Uterus (tissue), 4 donors: ENCODE data around the gene ADAMTSL2. TPM values are rescaled to one million over a fixed set of nuclear protein-coding genes. Genes with fewer than 3 reads are reported as not detected.

ENCODE experiments used
- DNase-seq, 2 donors: peaks; one replicate each; pipeline ENCODE4 v3.0.0-alpha.2; 2019 to 2020
- H3K27ac ChIP-seq, 2 donors: fragments of 200-600 bp; sonication (generic); 1 replicate in 1 of 2; 2 replicates in 1 of 2; pipeline ENCODE4 v1.5.1; 2016 to 2018
- H3K27me3 ChIP-seq, 2 donors: fragments of 200-600 bp; sonication (generic); one replicate each; pipeline ENCODE4 v1.5.1; 2018 to 2019; ENCODE audit warnings: control low read depth in 1 of 2
- H3K36me3 ChIP-seq, 2 donors: fragments of 200-600 bp; sonication (generic); one replicate each; pipeline ENCODE4 v1.5.1; 2019; ENCODE audit warnings: control low read depth in 1 of 2
- H3K4me1 ChIP-seq, 2 donors: fragments of 200-600 bp; sonication (generic); one replicate each; pipeline ENCODE4 v1.5.1; 2018 to 2019; ENCODE audit warnings: control low read depth in 1 of 2
- H3K4me3 ChIP-seq, 2 donors: fragments of 200-600 bp; sonication (generic); 1 replicate in 1 of 2; 2 replicates in 1 of 2; pipeline ENCODE4 v1.5.1; 2018 to 2019; ENCODE audit warnings: mild to moderate bottlenecking in 1 of 2
- H3K9me3 ChIP-seq, 2 donors: fragments of 200-600 bp; sonication (generic); one replicate each; pipeline ENCODE4 v1.5.1; 2019; ENCODE audit warnings: control low read depth in 1 of 2
- POLR2A ChIP-seq, 2 donors: fragments of 450-650 bp; IDR thresholded peaks; one replicate each; pipeline ENCODE4 v1.6.1; 2016; ENCODE audit warnings: antibody characterized with exemption in 2 of 2, mild to moderate bottlenecking in 1 of 2, moderate library complexity in 1 of 2
- intact Hi-C: fragments of 100-400 bp; cut with DNase I; formaldehyde crosslinking; loops from one replicate; pipeline ENCODE4 v1.15.1; 2023; ENCODE audit warnings: low total_unique reads
- total RNA-seq, 4 donors: library from RNA; depleted of rRNA in 3 of 4; stranded (reverse); fragments of >200 nt in 3 of 4; gene quantifications; one replicate each; pipeline versions ENCODE4 v1.1.0 to v1.2.4, GENCODE V29; 2014 to 2023
- TF ChIP-seq, protein P1 (sequence below), 4 experiments: fragments of 200-600 bp in 2 of 4; fragments of 450-650 bp in 2 of 4; sonication (generic) in 2 of 4; IDR thresholded peaks; one replicate each; pipeline ENCODE4 v1.5.1; 2016 to 2019; ENCODE audit warnings: antibody characterized with exemption in 4 of 4, mild to moderate bottlenecking in 2 of 4, moderate library complexity in 1 of 4
- donor health status: DM: yes; HTN: yes; CAD: no.

ADAMTSL2 gene
- total RNA-seq, 4 donors from 2014 or later, result 0.26 to 3.0 (median 2.4) TPM; not detected in 1

DNA sequence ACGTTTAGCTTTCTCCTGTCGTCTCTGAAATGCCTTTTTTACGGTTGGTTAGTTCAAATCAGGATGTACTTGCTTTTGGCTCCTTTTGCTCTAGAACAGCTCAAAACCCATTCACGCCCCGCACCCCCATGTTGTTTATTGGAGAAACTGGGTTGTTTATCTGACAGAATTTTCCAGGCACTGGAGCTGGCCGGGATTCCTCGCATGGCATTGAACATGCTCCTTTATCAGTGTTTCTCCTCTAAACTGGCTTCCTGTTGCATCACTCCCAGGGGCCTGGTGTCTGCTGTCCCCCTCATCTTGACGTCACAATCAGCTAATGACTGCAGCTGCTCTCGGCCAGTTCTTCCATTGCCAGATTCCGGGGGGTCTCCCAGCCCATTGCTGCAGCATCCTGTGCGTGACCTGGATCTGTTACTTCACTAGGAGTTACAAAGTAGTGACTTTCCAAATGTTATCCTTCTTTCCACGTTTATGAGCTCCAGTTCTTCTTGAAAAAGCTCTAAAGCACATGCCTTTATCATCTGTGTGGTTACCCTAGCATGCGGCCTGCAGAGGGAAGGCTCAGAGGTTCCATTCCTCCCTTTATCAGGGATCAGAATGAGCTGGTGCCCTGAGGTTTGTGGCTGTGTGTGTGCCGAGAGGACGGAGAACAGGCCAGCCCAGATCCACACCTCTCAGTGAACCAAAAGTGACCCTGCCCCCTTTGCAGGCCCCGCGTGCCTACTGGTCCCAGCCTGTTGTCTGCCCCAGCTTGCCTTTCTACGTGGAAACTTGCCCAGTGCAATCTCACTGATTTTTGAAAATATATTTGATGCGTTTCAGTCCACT, 47.2 kb downstream of the ADAMTSL2 start:
- peaks cover 0 to 3% of the 10 kb centered on the region in 2 donors for H3K4me1 ChIP-seq
- H3K27me3 ChIP-seq, result no peaks in the 10 kb centered on the region
- H3K27ac ChIP-seq, result no peak overlapping the region
- TF ChIP-seq, protein P1, sequence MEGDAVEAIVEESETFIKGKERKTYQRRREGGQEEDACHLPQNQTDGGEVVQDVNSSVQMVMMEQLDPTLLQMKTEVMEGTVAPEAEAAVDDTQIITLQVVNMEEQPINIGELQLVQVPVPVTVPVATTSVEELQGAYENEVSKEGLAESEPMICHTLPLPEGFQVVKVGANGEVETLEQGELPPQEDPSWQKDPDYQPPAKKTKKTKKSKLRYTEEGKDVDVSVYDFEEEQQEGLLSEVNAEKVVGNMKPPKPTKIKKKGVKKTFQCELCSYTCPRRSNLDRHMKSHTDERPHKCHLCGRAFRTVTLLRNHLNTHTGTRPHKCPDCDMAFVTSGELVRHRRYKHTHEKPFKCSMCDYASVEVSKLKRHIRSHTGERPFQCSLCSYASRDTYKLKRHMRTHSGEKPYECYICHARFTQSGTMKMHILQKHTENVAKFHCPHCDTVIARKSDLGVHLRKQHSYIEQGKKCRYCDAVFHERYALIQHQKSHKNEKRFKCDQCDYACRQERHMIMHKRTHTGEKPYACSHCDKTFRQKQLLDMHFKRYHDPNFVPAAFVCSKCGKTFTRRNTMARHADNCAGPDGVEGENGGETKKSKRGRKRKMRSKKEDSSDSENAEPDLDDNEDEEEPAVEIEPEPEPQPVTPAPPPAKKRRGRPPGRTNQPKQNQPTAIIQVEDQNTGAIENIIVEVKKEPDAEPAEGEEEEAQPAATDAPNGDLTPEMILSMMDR (IDR thresholded peaks at IDR 0.05), result no peak
- no peak for TF ChIP-seq POLR2A (IDR thresholded peaks at IDR 0.05)
- H3K4me3 ChIP-seq, result no peak overlapping the region
- intact Hi-C loops, result no loop called here
- no peaks in the 10 kb centered on the region for H3K36me3 ChIP-seq
- DNase-seq, result no peak
- H3K9me3 ChIP-seq, result no peaks in the 10 kb centered on the region

DNA sequence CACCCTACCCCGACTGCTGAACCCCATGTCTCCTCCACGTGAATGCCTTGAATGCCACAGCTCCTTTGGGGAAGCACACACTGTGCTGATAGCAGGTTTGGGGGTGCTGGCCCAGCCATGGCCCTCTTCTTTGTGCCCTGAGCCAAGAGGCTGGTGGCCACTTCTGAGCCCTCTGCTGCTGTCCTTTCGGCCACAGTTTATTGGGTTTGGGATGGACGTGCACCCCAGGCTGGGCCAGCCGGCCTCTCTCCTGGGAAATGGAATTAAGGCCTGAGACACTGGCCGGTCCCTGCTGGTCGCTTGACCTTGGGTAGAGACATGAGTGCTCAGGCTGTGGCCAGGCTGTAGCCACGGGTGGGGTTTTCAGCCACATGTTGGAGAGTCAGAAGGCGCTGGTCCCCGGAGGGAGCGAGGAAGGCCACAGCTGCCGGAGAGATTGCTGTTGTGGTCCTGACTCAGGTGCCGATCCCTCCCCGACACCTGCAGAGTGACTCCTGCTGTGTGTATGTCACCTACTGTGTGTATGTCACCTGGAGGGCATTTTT, 48.1 kb downstream of the ADAMTSL2 start:
- H3K27ac ChIP-seq, result no peak overlapping the region
- DNase-seq, result no peak
- H3K9me3 ChIP-seq, result no peaks in the 10 kb centered on the region
- H3K4me1 ChIP-seq, result peaks cover 0 to 3% of the 10 kb centered on the region in 2 donors
- intact Hi-C loops, result no loop called here
- TF ChIP-seq, protein P1 (IDR thresholded peaks at IDR 0.05), result no peak
- no peak for TF ChIP-seq POLR2A (IDR thresholded peaks at IDR 0.05)
- no peaks in the 10 kb centered on the region for H3K27me3 ChIP-seq
- no peak overlapping the region for H3K4me3 ChIP-seq
- H3K36me3 ChIP-seq, result no peaks in the 10 kb centered on the region

DNA sequence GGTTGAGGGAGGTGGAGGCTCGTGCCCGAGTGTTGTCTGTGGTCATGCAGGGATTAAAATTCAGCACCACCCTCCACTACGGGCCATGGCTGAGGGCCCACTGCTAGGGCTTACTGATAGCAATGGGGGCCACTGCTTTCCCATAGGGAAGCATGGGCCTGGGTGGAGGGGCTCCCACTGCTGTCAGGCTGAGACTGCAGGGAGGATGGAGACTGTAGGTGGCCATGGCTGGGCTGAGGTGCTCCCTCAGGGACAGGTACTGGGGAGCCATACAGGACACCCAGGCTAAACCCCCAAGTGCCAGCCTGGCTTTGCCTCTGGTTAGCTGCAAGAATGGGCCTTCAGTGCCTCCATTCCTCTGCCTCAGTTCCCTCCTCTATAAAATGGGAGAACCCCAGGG, 48.6 kb downstream of the ADAMTSL2 start:
- no peaks in the 10 kb centered on the region for H3K36me3 ChIP-seq
- H3K9me3 ChIP-seq, result no peaks in the 10 kb centered on the region
- H3K4me1 ChIP-seq, result peaks cover 0 to 3% of the 10 kb centered on the region in 2 donors
- DNase-seq, result no peak
- H3K27me3 ChIP-seq, result no peaks in the 10 kb centered on the region
- TF ChIP-seq, protein P1 (IDR thresholded peaks at IDR 0.05), result no peak
- no peak for TF ChIP-seq POLR2A (IDR thresholded peaks at IDR 0.05)
- intact Hi-C loops, result no loop called here
- no peak overlapping the region for H3K4me3 ChIP-seq
- H3K27ac ChIP-seq, result no peak overlapping the region

DNA sequence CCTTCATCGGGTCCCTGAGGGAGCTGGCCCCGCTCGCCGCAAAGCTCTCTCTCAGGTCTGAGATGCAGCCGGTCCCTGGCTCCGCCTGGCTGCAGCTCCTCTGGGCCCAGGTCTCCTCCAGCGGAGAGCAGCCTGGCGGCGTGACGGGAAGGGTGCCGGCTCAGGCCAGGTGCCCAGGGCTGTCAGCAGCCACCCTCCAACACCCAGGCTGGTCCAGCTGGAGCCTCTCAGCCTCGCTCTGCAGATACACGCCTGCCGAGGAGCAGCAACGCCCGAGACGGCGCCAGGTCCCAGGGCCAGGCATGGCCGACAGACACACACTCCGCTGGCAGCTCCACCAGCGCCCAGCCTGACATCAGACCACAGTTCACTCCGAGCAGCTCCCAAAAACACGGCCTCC, 49.1 kb downstream of the ADAMTSL2 start:
- Histone ChIP-seq H3K4me3 (no peak overlapping the region), H3K27me3 (no peaks in the 10 kb centered on the region), H3K27ac (no peak overlapping the region), H3K9me3 (no peaks in the 10 kb centered on the region), H3K4me1 (peaks cover 0 to 3% of the 10 kb centered on the region in 2 donors), H3K36me3 (no peaks in the 10 kb centered on the region)
- intact Hi-C loops, result no loop called here
- no peak for TF ChIP-seq POLR2A (IDR thresholded peaks at IDR 0.05)
- TF ChIP-seq, protein P1 (IDR thresholded peaks at IDR 0.05), result no peak
- no peak for DNase-seq

GRCh38 chr9:133584167-133584558, 49.7 kb downstream of the ADAMTSL2 start:
- no peaks in the 10 kb centered on the region for H3K27me3 ChIP-seq
- H3K27ac ChIP-seq, result no peak overlapping the region
- no peaks in the 10 kb centered on the region for H3K36me3 ChIP-seq
- peaks cover 0 to 3% of the 10 kb centered on the region in 2 donors for H3K4me1 ChIP-seq
- TF ChIP-seq, protein P1 (IDR thresholded peaks at IDR 0.05), result no peak
- TF ChIP-seq POLR2A (IDR thresholded peaks at IDR 0.05), result no peak
- intact Hi-C loops, result no loop called here
- no peak overlapping the region for H3K4me3 ChIP-seq
- no peaks in the 10 kb centered on the region for H3K9me3 ChIP-seq
- no peak for DNase-seq
